Ovary (tissue), 9 donors: ENCODE data around the gene MARS1. TPM values are rescaled to one million over a fixed set of nuclear protein-coding genes. Genes with fewer than 3 reads are reported as not detected.
"Not testable (repeated sequence)": the region's sequence is repeated elsewhere in the genome, so short reads cannot be mapped to it uniquely, and the experiment has no call there.

Experiments used
- DNase-seq, 5 donors: peaks; one replicate each; pipeline ENCODE4 v3.0.0-alpha.2; 2019 to 2020
- H3K27ac ChIP-seq, 2 donors: fragments of 200-600 bp; one replicate each; pipeline versions ENCODE4 v1.5.1 to v1.8.0; 2019 to 2022
- H3K27me3 ChIP-seq: fragments of 200-600 bp; one replicate; pipeline ENCODE4 v1.8.0; 2022
- H3K36me3 ChIP-seq: fragments of 200-600 bp; sonication (generic); one replicate; pipeline ENCODE4 v1.5.1; 2019
- H3K4me1 ChIP-seq: one replicate; pipeline ENCODE4 v1.8.1; 2013; ENCODE audit warnings: mild to moderate bottlenecking, moderate library complexity; ENCODE audit not compliant: insufficient read depth
- H3K4me3 ChIP-seq: fragments of 200-600 bp; sonication (generic); one replicate; pipeline ENCODE4 v1.5.1; 2017
- H3K9me3 ChIP-seq, 2 donors: fragments of 200-600 bp in 1 of 2; sonication (generic) in 1 of 2; one replicate each; pipeline versions ENCODE4 v1.5.1 to v1.8.1; 2013 to 2019; ENCODE audit warnings: mild to moderate bottlenecking in 1 of 2, moderate library complexity in 1 of 2
- EP300 ChIP-seq: sonication (generic); formaldehyde crosslinking; IDR thresholded peaks from one replicate; pipeline ENCODE4 v1.6.1; 2017; ENCODE audit warnings: antibody characterized with exemption
- POLR2A ChIP-seq: fragments of 450-650 bp; IDR thresholded peaks from one replicate; pipeline ENCODE4 v1.6.1; 2017; ENCODE audit warnings: antibody characterized with exemption, mild to moderate bottlenecking, moderate library complexity
- WGBS, 3 donors: extraction: QIAGEN DNeasy Blood & Tissue Kit in 1 of 3; methylation state at CpG; one replicate each; pipeline versions ENCODE4 v1.1.5 to v1.1.7; 2013 to 2017; 5-methylcytosine and 5-hydroxymethylcytosine counted together
- intact Hi-C, 4 donors: fragments of 100-400 bp; cut with DNase I; formaldehyde crosslinking; loops; one replicate each; pipeline versions ENCODE4 v1.11.0 to v1.15.1; 2022 to 2023
- polyA plus RNA-seq, 2 donors: library from polyadenylated mRNA; stranded (reverse); fragments of 200-250 nt in 1 of 2; fragments of 350-450 nt in 1 of 2; fragmentation: Illumina TruSeq in 1 of 2; extraction: RNeasy Lipid Tissue Mini Kit (QIAGEN cat#74804) in 1 of 2; gene quantifications; one replicate each; pipeline ENCODE4 v1.2.3, GENCODE V29; 2013 to 2014
- total RNA-seq, 7 donors: library from RNA; depleted of rRNA in 2 of 7; stranded (reverse); fragments of >200 nt in 2 of 7; fragmentation: NEBNext Ultra II Directional in 3 of 7; extraction: Animal tissue kit (Norgen Biotek cat#: 25700) in 3 of 7; gene quantifications; one replicate each; pipeline versions ENCODE4 v1.1.0 to v1.2.4, GENCODE V29; 2016 to 2023
- TF ChIP-seq, protein P1 (sequence below), 3 donors: fragments of 450-650 bp in 2 of 3; fragments of 200-600 bp in 1 of 3; IDR thresholded peaks; one replicate each; pipeline versions ENCODE4 v1.5.1 to v1.8.0; 2016 to 2022; ENCODE audit warnings: antibody characterized with exemption in 3 of 3, mild to moderate bottlenecking in 1 of 3
- donor health status: DM: no; HTN: no; CAD: no; lungs with moderate emphysema.
- donor health status: DM: no; HTN: no; CAD: no.
- donor health status: Bipolar disorder and iron deficiency.
- donor health status: DM: yes; HTN: yes; CAD: no.
- donor health status: DM: no; HTN: no; CAD: no.
- donor health status: DM: yes; HTN: yes; CAD: no.

MARS1 gene
- total and polyA plus RNA-seq, 9 donors = 21.1 to 479 (median 66.4) TPM

DNA sequence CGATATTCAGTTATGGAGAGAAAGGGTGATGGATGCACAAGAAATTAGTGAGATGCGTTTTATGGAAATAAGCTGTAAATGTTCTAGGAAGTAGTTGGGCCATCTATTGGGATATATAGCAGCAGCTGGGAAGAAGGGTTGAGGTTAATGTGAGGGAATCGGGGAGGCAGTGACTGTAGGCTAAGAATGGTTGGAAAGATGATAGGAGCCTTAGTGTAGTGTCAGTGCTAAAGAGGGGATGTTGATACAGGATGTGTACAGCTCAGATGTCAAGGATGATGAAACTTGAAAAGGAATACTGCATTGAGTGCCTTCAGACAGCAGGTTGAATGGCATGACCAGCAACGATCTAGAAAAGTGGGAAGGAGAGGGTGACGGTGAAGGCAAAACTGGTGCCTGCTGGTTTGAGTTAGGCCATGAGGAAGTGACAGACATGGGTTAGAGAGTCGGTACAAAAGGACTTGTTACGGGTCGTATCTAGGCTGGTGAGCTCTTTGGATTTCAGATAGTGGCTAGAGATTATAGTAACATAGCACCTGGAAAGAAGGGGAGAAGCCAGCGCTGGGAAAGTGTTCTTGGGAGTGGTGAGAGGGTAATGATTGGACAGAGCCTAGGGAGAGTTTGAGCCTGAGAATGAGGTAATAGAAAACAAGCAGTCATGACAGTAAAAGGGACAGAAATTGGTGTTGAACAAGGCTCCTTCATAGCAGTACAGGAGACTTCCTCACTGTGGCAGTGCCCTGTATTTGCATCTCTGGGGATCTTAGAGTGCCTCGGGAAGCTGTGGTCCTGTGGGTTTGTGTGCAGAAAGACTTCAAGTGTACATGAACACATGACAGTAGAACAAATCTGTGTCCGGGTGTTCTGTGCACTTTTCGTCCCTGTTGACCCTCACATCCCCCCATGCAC, 9.6 kb downstream of the MARS1 start:
- H3K4me3 ChIP-seq = no peak overlapping the region
- no peak overlapping the region for H3K27ac ChIP-seq
- no peak for DNase-seq
- no peaks in the 10 kb centered on the region for H3K36me3 ChIP-seq
- intact Hi-C loops = no loop called here
- no peaks in the 10 kb centered on the region for H3K27me3 ChIP-seq
- no peaks in the 10 kb centered on the region for H3K9me3 ChIP-seq
- 84 to 92% (median 86%) methylated on average over 12 of the region's 12 CpGs for WGBS, 3 donors
- TF ChIP-seq, protein P1, sequence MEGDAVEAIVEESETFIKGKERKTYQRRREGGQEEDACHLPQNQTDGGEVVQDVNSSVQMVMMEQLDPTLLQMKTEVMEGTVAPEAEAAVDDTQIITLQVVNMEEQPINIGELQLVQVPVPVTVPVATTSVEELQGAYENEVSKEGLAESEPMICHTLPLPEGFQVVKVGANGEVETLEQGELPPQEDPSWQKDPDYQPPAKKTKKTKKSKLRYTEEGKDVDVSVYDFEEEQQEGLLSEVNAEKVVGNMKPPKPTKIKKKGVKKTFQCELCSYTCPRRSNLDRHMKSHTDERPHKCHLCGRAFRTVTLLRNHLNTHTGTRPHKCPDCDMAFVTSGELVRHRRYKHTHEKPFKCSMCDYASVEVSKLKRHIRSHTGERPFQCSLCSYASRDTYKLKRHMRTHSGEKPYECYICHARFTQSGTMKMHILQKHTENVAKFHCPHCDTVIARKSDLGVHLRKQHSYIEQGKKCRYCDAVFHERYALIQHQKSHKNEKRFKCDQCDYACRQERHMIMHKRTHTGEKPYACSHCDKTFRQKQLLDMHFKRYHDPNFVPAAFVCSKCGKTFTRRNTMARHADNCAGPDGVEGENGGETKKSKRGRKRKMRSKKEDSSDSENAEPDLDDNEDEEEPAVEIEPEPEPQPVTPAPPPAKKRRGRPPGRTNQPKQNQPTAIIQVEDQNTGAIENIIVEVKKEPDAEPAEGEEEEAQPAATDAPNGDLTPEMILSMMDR (IDR thresholded peaks at IDR 0.05) = no peak
- TF ChIP-seq POLR2A (no peak), EP300 (no peak)
- H3K4me1 ChIP-seq = no peaks in the 10 kb centered on the region

DNA sequence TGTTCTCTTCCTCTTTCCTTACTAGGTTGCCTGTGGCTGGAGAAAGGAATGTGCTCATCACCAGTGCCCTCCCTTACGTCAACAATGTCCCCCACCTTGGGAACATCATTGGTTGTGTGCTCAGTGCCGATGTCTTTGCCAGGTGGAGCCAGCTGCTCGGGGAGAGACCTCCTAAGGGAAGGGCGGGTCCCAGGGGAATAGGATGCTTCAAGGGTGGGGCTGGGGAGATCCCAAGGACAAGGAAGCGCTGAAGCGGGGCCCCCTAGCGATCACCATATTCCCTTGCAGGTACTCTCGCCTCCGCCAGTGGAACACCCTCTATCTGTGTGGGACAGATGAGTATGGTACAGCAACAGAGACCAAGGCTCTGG, 10.2 kb downstream of the MARS1 start:
- Histone ChIP-seq H3K27me3 (no peaks in the 10 kb centered on the region), H3K36me3 (no peaks in the 10 kb centered on the region), H3K27ac (no peak overlapping the region), H3K4me1 (no peaks in the 10 kb centered on the region), H3K9me3 (no peaks in the 10 kb centered on the region), H3K4me3 (no peak overlapping the region)
- WGBS, 3 donors = 68 to 83% (median 71%) methylated on average over 9 of the region's 9 CpGs
- no peak for DNase-seq
- TF ChIP-seq POLR2A (no peak), EP300 (no peak)
- TF ChIP-seq, protein P1 (IDR thresholded peaks at IDR 0.05) = no peak
- intact Hi-C loops = no loop called here

DNA sequence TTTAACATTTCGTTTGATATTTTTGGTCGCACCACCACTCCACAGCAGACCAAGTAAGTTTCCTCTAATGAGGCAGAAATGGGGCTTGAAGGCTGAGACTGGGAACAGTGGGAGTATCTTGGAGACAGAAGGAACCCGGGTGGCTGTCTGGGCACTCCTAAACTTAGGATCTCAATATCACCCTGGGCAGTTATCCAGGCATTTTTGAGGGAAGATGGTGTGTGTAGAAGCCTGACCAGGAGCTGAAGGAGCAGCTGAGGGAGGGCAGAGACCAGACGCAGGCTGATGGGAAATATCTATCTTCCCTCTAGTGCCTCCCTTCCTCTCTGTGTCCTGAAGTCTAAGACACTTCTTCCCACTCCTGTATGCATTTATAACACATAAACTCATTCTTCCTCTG, 10.7 kb downstream of the MARS1 start:
- intact Hi-C loops = no loop called here
- Histone ChIP-seq H3K9me3 (no peaks in the 10 kb centered on the region), H3K27me3 (no peaks in the 10 kb centered on the region), H3K4me3 (no peak overlapping the region), H3K27ac (no peak overlapping the region), H3K4me1 (no peaks in the 10 kb centered on the region), H3K36me3 (no peaks in the 10 kb centered on the region)
- TF ChIP-seq POLR2A = no peak
- TF ChIP-seq EP300 = no peak
- TF ChIP-seq, protein P1 (IDR thresholded peaks at IDR 0.05) = no peak
- 87 to 96% (median 91%) methylated on average over 4 of the region's 4 CpGs for WGBS, 3 donors
- no peak for DNase-seq

DNA sequence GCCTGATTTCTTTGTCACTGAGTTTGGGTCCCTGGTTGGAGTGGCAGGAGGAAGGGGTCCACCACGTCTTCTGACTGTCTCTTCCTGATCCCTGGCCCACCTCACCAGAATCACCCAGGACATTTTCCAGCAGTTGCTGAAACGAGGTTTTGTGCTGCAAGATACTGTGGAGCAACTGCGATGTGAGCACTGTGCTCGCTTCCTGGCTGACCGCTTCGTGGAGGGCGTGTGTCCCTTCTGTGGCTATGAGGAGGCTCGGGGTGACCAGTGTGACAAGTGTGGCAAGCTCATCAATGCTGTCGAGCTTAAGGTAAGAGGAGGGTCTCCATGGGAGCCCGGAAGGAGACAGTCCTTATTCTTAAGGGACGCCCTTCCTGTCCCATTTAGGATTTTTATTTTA, 12.3 kb downstream of the MARS1 start:
- Histone ChIP-seq H3K27me3 (no peaks in the 10 kb centered on the region), H3K36me3 (no peaks in the 10 kb centered on the region), H3K9me3 (no peaks in the 10 kb centered on the region), H3K4me3 (no peak overlapping the region), H3K27ac (no peak overlapping the region), H3K4me1 (no peaks in the 10 kb centered on the region)
- no peak for TF ChIP-seq EP300
- TF ChIP-seq, protein P1 (IDR thresholded peaks at IDR 0.05) = no peak
- no peak for TF ChIP-seq POLR2A
- intact Hi-C loops = no loop called here
- WGBS, 3 donors = 94 to 96% (median 95%) methylated on average over 11 of the region's 11 CpGs
- no peak for DNase-seq

DNA sequence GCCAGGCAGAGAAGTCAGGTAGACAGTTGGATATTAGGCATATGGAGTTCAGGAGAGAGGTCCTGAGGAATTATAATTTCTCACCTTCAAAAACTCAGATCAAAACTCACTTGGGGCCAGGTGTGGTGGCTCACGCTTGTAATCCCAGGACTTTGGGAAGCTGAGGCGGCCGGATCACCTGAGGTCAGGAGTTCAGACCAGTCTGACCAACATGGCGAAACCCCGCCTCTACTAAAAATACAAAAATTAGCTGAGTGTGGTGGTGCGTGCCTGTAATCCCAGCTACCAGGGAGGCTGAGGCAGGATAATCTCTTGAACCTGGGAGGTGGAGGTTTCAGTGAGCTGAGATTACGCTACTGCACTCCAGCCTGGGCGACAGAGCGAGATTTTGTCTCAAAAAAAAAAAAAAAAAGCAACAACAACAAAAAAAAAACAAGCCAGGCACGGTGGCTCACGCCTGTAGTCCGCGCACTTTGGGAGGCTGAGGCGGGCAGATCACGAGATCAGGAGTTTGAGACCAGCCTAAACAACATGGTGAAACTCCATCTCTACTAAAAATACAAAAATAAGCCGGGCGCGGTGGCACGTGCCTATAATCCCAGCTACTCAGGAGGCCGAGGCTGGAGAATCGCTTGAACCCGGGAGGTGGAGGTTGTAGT, 14.6 kb downstream of the MARS1 start:
- intact Hi-C loops, H3K4me3 ChIP-seq, DNase-seq, H3K36me3 ChIP-seq, H3K4me1 ChIP-seq, H3K9me3 ChIP-seq, H3K27ac ChIP-seq, H3K27me3 ChIP-seq: not testable (repeated sequence)
- 94 to 95% (median 95%) methylated on average over 22 of the region's 22 CpGs for WGBS, 3 donors

DNA sequence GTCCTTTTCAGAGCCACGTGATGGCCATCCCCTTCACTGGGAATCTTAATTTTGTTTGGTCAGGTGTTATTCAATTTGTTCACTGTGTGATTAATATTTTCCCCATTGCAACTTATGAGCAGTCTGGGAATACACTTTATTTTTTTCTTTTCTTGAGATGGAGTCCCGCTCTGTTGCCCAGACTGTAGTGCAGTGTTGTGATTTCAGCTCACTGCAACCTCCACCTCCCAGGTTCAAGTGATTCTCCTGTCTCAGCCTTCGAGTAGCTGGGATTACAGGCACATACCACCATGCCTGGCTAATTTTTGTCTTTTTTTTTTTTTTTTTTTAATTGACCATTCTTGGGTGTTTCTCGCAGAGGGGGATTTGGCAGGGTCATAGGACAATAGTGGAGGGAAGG, 18.7 kb downstream of the MARS1 start:
- 87 to 99% (median 98%) methylated on average over 4 of the region's 4 CpGs for WGBS, 3 donors
- H3K9me3 ChIP-seq, H3K4me3 ChIP-seq, intact Hi-C loops, H3K27me3 ChIP-seq, H3K27ac ChIP-seq, H3K4me1 ChIP-seq, DNase-seq, H3K36me3 ChIP-seq: not testable (repeated sequence)

DNA sequence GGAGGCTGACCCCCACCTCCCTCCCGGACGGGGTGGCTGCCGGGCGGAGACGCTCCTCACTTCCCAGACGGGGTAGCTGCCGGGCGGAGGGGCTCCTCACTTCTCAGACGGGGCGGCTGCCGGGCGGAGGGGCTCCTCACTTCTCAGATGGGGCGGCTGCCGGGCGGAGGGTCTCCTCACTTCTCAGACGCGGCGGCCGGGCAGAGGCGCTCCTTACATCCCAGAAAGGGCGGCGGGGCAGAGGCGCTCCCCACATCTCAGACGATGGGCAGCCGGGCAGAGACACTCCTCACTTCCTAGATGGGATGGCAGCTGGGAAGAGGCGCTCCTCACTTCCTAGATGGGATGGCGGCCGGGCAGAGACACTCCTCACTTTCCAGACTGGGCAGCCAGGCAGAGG, 19.9 kb downstream of the MARS1 start:
- WGBS, 3 donors = 97% methylated on average over 17 to 22 of the region's 28 CpGs
- not testable (repeated sequence) for H3K36me3 ChIP-seq

More for the DNA sequence above, 19.9 kb downstream of the MARS1 start:
- DNase-seq, H3K4me3 ChIP-seq, H3K4me1 ChIP-seq, intact Hi-C loops, H3K27ac ChIP-seq, H3K9me3 ChIP-seq, H3K27me3 ChIP-seq: not testable (repeated sequence)
